Hematopoietic multipotent progenitor cell (in vitro differentiated cells): ENCODE data around the gene TMEM94. TPM values are rescaled to one million over a fixed set of nuclear protein-coding genes. Genes with fewer than 3 reads are reported as not detected.
A peak's percentile ranks its signal among the peaks of the same experiment; 100 is the strongest.
"Not testable (repeated sequence)": the region's sequence is repeated elsewhere in the genome, so short reads cannot be mapped to it uniquely, and the experiment has no call there.

Experiments
- DNase-seq, 3 donors: peaks; one replicate each; pipeline ENCODE4 v3.0.0-alpha.2; 2011 to 2015; ENCODE audit warnings: low read depth in 2 of 3, low spot score in 2 of 3
- total RNA-seq: library from RNA; depleted of rRNA; stranded (reverse); fragments of >200 nt; gene quantifications from one replicate; pipeline ENCODE4 v1.2.3, GENCODE V29; 2012

Gene TMEM94
- total RNA-seq, 1 donor, result 156 TPM

DNA sequence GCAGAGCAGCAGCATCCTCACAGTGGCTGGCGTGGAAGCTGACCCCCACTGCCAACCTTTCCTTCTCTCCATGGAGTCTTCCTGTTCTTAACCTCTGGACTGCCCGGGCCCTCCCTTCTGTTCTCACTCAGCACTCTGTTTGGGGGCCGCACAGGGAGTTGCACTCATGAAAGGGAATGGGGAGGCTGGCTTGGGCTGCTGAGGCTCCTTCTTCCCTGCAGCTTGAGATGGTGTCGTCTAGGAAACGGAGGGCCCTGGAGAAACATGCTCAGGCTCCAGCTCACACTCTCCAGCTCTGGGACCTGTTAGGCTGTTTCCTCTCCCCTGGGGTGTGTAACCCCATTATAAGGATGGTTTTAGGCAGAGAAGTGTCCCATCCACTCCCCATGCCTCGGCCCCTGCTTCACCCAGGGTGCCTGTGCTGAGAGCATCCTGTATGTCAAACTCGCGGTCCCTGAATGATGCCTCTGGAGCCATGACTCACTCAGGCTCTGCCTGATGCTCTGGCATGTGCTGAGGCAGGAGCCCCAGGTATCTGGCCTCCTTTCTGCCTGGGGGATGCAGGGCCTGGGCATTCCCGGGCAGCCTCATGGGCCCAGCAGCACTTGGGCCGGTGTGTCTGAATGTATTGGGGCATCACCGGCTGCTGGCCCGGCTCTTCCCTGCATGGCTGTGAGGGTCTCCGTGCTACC, 18.9 kb downstream of the TMEM94 start:
- DNase-seq, result no peak

DNA sequence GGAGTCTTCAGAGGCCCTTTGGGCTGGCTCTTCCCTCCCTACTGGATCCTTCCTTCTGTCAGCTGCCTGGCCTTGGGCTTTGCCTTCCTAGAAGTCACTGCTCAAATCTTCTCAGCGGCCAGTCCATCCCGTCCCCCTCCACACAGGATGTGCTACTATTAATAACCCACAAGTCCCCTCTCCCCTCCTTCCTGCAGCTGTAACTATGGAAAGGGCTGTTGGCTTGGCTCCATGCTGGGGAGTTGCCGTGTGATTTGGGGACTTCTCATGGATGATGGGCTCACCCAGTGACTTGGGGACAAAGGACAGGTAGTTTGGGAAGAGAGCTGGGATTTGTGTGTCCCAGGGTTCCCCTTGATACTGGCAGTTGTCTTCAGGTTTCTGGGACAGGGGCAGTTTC, 19.4 kb downstream of the TMEM94 start:
- no peak for DNase-seq

DNA sequence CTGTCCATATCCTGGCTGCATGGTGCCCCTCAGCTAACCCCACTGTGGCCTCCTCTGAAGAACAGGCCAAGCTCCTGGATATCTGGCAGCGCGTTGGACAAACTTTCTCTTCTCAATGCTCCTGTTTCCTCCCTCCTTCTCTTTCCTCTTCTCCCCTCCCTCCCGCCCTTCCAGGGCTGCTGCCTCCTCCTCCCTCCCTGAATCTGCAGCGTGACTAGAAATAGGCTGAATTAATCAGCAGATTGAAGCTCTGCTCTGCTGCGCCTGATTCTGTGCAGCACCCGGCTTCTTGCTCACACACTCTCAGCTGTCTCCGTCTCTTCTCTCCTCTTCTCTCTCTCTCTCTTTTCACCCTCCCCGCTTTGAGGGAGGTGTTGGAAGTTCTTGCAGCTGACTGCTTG, 19.8 kb downstream of the TMEM94 start:
- DNase-seq, result no peak

DNA sequence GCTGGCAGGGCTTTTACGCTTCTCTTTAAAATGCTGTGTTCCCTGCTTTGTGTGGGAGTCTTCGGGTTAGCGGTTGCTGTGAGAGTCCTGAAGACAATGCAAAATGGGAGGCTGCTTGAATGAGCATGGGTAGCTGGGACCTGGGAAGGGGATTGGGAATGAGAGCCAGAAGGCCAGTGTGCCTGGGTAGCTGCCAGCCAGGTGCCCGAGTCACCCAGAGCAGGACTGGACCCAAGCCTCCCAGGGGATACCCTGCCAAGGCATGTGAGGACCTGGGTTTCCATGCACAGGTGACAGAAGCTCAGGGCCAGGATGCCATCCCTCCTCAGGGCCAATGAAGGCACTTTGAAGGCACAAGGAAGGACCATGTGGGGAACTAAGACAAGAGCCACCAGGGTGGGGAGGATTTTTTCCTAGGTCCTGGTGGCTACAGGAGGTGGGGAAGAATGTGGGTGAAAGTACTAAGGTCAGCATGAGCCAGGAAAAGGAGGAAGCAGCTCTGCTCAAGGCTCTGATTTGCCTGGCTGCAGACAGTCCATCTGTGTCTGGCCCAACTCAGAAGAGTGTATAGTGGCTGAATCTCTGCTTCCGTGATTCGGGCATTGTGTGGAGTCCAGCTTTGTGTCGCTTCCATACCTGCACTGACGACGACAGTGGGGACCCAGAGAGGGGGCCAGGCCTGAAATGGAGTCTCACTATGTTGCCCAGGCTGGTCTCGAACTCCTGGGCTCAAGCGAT, 20.5 kb downstream of the TMEM94 start:
- no peak for DNase-seq

DNA sequence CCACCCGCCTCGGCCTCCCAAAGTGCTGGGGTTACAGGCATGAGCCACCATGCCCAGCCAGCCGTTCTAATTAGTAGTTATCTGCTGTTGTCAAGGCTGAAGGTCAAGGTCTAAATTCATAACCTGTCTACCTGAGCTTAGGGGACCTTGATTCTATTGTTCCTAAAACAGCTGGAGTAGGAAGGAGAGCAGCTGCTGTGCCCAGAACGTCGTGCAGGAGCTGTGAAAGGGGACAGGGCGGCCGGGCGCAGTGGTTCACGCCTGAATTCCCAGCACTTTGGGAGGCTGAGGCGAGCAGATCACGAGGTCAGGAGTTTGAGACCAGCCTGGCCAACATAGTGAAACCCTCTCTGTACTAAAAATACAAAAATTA, 21.0 kb downstream of the TMEM94 start:
- DNase-seq, result not testable (repeated sequence)

DNA sequence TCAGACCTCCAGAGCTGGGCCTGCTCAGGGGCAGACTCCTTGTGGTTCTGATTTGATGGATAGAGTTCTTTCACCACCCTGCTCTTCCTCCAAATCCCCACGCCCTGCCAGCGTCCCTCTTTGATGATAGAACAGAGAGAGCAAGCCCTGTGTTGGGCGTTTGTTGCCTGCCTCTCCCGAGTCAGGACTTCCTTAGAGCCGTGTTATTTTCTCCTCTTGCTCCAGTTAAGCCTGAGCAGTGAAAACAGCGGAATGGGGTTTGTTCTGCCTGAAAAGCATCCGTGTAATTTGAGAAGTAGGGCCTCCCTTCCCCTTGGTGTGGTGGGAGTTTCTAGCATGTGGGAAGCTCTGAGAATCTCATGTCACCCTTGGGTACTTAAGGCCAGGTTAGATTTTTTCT, 22.1 kb downstream of the TMEM94 start:
- DNase-seq, result no peak

DNA sequence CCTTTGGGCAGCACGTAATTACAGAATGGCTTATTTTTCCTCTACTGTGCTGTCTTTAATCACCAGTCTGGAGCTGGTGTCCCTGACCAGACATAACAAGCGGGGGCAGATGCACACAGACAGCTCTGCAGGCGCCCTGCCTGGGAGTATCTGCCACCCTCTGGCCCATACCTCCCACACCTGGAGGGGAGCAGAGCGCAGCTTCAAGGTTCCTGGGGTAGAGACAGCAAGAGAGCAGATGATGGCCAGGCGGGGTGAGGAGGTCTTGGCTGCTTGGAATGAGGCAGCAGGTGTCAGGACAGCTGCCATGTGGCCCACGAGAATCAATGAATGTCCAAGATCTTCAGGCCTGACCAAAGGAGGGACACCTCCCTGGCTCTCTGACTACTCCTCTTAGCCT, 23.8 kb downstream of the TMEM94 start:
- no peak for DNase-seq

DNA sequence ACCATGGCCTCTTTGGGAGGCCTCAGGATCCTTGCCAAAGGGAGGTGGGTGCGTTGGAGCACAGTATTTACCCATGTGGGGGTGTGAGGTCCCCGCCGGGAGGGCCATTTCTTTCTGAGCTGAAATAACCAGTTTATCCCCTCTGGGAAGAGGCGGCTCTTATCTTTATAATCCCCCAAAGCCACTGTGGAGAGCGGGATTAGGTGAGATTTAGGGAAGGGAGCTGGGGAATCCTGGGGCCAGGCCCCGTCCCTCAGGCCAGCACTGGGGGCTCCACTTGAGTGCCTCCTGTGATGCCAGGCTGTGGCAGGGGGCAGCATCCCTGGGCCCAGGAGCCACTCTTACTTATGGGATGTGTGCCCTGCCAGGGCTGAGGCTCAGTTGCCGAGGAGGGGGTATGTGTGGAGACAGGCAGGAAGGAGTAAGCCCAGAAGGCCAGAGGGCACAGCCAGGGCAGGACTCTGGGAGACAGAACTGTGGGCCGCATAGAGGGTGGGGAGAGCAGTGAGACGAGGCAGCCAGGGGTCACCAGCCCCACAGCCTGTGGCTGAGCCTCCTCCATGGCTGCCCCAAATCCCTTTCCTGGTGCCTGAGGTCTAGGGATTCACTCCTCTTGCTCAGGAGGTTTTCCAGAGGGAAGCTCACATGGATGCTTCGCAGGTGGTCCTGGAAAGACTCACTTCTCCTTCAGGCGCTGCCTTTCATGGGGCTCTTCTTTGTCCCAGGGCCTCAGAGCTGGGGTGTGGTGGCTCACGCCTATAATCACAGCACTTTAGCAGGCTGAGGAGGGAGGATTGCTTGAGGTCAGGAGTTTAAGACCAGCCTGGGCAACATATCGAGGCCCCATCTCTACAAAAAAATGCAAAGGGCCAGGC, 25.0 kb downstream of the TMEM94 start:
- DNase-seq, result no peak

DNA sequence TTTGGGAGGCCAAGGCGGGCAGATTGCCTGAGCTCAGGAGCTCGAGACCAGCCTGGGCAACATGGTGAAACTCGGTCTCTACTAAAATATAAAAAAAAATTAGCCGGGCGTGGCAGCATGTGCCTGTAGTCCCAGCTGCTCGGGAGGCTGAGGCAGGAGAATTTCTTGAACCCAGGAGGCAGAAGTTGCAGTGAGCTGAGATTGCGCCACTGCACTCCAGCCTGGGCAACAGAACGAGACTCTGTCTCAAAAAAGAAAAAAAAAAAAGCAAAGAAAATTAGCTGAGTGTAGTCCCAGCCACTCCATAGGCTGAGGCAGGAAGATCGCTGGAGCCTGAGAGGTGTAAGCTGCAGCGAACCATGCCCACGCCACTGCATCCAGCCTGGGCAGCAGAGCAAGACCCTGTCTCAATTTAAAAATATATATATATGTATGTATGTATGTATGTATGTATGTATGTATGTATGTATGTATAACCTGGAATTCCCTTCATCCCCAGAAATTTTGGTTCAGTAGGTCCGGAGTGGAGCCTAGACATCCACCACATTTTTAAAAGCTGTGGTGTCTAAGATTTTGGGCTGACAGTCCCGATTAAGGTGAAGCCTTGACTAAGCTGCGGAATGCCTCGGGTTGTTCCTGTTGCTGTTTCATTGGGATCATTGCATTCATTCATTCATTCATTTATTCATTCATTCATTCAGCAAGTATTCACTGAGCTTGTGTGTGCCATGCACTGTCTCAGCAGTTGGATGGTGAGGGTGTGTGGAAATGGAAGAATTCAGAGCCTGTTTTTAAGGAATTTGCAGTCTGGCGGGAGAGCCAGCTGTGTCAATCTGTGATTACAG, 25.9 kb downstream of the TMEM94 start:
- no peak for DNase-seq

DNA sequence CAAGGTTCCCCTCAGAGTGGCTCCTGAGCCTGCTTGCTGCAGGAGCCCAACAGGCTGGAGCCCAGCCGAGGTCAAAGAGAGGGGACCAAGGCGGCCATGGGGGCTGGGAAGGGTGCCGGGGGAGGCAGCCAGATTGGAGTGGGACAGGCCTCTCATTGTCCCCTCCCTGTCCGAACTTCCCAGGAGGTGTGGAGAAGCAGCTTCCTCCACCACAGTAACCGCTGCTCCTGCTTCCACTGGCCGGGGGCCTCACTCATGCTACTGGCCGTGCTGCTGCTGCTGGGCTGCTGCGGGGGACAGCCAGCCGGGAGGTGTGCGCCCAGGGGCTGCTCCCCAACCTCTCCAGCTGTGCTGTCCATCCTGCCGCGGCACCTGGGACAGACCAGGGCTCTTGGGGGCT, 29.3 kb downstream of the TMEM94 start:
- DNase-seq, result no peak

DNA sequence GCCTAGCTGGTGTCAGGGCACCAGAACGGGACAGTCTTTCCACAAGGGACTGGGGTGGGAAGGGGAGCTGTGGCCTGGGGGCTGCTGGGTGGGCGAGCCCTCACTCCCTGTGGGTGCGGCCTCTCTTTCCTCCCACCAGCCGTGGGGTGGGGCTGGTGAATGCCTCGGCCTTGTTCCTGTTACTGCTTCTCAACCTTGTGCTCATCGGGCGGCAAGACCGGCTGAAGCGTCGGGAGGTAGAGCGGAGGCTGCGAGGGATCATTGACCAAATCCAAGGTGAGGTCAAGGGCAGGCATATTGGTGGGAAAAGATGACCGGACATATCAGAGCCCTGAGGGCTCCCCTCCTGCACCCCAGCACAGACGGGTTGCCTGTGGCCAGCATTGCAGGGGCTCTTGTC, 29.7 kb downstream of the TMEM94 start:
- DNase-seq, result no peak

DNA sequence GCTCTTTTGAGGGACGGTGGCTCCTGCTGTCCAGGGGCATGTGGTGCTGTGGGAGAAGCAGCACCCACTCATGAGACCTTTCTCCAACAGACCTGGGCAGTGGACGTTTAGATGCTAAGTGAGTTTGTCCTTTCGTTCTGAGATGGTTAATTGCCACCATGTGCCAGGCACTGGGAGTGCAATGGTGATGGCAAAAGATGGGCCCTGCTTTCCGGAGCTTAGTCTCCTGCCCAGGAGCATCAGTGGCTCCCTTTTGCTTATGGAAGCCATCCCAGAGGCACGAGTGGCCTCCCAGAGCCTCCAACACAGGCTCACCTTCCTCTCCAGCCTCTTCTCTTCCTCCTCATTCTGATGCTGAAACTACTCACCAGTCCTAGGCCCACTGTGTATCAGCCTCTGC, 30.5 kb downstream of the TMEM94 start:
- DNase-seq, result peak in 1 of 3 donors; percentile 6

DNA sequence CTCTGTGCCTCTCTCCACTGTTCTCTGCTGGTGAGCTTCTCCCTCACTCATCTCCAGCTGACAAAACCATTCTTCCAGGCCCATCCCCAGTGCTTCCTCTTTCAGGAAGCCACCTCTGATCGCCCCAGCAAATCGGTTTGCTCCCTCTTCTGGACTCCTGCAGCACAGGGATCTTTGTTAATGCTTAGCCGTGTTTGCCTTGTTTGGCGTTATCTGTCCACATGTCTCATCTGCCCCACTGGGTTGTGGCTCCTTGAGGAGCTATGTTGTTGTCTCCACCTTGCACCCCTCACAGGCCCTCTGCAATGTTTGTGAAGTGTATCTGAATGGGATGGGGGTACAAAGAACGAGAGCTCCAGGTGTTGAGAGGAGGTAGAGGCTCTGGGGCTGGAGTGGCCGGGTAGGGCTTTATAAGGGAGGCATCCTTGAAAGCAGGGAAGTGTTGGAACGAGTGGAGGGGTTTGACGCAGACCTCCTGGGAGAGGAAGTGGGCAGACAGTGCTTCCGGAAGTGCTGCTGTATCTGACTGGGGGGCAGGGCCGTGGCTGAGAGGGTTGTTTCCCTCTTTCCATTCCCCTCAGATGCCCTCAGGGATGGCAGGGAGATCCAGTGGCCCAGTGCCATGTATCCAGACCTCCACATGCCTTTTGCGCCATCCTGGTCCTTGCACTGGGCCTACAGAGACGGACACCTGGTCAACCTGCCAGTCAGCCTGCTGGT, 31.1 kb downstream of the TMEM94 start:
- peak in 2 of 3 donors; percentile 49 to 56 for DNase-seq

DNA sequence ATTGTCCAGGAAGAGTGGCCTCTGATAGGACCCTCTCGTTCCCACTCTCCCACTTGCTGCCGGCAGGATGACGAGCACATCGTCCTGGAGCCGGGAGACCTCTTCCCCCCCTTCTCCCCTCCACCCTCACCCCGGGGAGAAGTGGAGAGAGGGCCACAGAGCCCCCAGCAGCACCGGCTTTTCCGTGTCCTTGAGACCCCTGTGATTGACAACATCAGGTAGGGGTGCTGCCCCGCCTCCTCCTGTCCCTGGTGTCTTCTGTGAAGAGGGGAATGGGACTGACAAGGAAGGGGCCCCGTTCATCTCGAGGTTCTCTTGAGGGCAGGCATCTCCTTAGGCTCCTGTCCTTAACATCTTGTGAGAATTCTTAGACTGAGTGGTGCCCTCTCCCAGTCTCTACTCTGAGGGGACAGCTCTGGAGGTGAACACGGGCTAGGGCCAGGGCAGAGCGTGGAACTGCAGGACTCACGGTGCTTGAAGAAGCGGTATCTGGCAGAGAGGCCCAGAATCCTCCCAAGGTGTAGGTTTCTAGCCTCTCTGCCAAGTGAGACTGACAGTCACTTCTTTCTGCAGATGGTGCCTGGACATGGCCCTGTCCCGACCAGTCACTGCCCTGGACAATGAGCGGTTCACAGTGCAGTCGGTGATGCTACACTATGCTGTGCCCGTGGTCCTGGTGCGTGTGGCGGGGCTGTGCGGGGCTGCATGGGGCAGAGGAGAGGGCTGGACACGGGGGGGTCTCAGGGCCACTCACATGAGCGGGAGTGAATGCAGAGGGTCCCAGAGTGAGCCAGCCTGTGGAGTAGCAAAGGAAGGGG, 32.5 kb downstream of the TMEM94 start:
- no peak for DNase-seq

DNA sequence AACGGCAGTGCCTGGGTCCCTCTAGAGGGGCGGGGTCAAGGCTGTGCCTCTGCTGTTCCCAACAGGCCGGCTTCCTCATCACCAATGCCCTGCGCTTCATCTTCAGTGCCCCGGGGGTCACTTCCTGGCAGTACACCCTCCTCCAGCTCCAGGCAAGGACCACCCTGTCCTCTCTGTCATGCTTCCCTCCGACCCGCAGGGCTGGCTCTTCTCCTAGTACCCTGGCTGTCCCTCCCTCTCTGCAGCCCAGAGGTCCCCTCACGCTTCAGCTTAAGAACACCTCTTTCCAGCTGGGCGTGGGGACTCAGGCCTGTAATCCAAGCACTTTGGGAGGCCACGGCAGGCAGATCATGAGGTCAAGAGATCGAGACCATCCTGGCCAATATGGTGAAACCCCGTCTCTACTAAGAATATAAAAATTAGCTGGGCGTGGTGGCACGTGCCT, 33.1 kb downstream of the TMEM94 start:
- DNase-seq, result no peak

DNA sequence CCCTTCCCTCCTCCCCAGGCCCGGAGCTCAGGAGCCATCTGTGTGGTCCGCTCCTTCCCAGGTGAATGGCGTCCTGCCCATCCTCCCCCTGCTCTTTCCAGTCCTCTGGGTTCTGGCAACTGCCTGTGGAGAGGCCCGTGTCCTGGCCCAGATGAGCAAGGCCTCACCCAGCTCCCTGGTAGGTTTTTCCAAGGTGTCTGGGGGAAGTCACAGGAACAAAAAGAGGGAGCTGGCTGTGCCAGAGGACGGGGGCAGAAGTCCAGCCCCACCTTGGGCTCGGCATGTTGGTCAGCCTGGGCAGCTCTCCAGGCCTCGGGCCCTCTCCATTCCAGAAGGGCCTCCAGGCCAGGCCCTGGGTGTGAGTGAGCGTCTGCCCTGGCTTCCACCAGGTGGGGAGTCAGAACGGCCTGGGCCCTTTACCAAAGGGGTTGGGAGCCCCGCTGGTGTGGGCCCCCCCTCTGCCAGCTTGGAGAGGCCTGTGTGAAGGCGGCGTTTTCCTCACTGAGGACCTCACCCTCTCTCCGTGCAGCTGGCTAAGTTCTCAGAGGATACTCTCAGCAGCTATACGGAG, 33.8 kb downstream of the TMEM94 start:
- DNase-seq, result no peak

DNA sequence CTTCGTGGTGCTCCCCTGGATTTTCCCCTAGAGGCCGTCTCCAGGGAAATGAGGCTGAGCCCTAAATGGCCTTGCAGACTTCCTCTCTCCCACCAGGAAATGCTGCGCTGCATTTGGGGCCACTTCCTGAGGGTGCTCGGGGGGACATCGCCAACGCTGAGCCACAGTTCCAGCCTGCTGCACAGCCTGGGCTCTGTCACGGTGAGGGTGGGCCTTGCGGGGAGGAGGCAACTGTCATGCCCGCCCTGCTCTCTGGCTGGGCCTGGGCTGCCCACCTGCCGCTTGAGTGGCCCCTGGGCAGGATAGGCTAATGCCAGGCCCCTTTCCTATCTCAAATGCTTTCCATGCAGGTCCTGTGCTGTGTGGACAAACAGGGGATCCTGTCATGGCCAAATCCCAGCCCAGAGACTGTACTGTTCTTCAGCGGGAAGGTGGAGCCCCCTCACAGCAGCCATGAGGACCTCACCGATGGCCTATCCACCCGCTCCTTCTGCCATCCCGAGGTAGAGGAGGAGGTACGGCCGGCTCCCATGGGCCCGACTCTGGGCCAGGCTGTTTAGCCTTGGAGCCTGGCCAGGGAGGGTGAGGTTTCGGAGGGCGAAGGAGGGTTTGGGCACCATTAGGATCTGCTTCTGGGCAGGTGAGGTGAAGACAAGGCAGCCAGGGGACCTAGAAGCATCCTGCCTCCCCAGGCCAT, 34.7 kb downstream of the TMEM94 start:
- no peak for DNase-seq

DNA sequence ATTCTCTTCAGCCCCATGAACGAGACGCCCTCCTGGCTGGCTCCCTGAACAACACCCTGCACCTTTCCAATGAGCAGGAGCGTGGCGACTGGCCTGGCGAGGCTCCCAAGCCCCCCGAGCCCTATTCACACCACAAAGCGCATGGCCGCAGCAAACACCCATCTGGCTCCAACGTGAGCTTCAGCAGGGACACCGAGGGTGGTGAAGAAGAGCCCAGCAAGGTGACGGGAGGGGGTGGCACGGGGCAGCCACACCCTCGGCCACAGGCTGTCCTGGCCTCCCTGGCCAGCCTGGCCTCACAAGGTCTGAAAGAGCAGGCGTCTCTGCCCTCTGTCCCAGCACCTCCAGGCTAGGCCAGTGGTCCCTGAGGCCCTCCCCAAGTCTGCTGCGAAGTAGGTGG, 35.2 kb downstream of the TMEM94 start:
- no peak for DNase-seq
